ENCODE results near the gene IZUMO1. TPM values are rescaled to one million over a fixed set of nuclear protein-coding genes. Genes with fewer than 3 reads are reported as not detected.

The IZUMO1 gene
- total and polyA plus RNA-seq, 11 donors: 0.13 to 0.93 (median 0.50) TPM

DNA sequence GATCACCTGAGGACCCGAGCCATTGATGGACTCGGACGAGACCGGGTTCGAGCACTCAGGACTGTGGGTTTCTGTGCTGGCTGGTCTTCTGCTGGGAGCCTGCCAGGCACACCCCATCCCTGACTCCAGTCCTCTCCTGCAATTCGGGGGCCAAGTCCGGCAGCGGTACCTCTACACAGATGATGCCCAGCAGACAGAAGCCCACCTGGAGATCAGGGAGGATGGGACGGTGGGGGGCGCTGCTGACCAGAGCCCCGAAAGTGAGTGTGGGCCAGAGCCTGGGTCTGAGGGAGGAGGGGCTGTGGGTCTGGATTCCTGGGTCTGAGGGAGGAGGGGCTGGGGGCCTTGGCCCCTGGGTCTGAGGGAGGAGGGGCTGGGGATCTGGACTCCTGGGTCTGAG is 9.5 kb upstream of the IZUMO1 start:
- ATAC-seq: no peak
- Histone ChIP-seq H3K27me3 (peaks cover 0 to 27% (median 6%) of the 10 kb centered on the region in 9 donors), H3K4me1 (peaks cover 0 to 33% (median 16%) of the 10 kb centered on the region in 12 donors), H3K4me3 (no peak overlapping the region), H3K36me3 (no peaks in the 10 kb centered on the region), H3K27ac (no peak overlapping the region), H3K9me3 (no peaks in the 10 kb centered on the region)
- 91 to 96% (median 94%) methylated on average over 7 to 11 of the region's 11 CpGs for WGBS, 4 donors
- intact Hi-C loops (cut with DNase I): no loop called here
- no peak for DNase-seq
- no peak for TF ChIP-seq POLR2A (IDR thresholded peaks at IDR 0.05)

DNA sequence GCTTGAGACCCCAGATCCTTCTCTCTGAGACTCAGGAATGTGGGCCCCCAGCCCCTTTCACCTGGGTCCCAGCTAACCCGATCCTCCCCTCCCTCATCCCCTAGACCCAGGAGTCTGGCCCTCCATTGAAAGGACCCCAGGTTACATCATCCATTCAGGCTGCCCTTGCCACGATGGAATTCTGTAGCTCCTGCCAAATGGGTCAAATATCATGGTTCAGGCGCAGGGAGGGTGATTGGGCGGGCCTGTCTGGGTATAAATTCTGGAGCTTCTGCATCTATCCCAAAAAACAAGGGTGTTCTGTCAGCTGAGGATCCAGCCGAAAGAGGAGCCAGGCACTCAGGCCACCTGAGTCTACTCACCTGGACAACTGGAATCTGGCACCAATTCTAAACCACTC is 9.1 kb upstream of the IZUMO1 start:
- Histone ChIP-seq H3K9me3 (no peaks in the 10 kb centered on the region), H3K36me3 (no peaks in the 10 kb centered on the region), H3K4me3 (no peak overlapping the region), H3K27ac (no peak overlapping the region), H3K4me1 (peaks cover 0 to 30% (median 17%) of the 10 kb centered on the region in 12 donors), H3K27me3 (peaks cover 0 to 27% (median 6%) of the 10 kb centered on the region in 9 donors)
- no peak for DNase-seq
- TF ChIP-seq CTCF (IDR thresholded peaks at IDR 0.05) (no peak), POLR2A (IDR thresholded peaks at IDR 0.05) (no peak)
- no peak for ATAC-seq
- 49 to 82% (median 71%) methylated on average over 3 to 5 of the region's 5 CpGs for whole genome bisulfite sequencing, 4 donors
- intact Hi-C loops (cut with DNase I): no loop called here

DNA sequence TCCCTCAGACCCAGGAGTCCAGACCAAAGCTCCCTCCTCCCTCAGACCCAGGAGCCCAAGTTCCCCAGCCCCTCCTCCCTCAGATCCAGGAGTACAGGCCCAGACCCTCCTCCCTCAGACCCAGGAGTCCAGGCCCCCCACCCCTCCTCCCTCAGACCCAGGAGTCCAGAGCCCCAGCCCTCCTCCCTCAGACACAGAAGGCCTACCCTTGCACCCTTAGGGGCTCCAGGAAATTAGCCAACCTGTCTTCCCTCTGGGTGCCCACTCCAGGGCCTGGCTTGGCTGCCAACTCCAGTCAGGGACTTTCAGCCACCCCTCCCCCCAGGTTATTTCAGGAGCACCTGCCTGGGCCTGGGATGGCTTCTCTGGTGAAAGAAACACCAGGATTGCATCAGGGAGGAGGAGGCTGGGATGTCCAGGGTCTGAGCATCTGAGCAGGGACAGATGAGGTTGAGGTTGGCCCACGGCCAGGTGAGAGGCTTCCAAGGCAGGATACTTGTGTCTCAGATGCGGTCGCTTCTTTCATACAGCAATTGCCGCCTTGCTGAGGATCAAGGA is 8.5 kb upstream of the IZUMO1 start, which contains the start of gene FGF21:
TSS of gene FGF21 (plus strand) at position 441 of the 558 bp plus-strand sequence. CDS start 713 bp downstream, outside the sequence.
- no peak for ATAC-seq
- TF ChIP-seq CTCF (IDR thresholded peaks at IDR 0.05): no peak
- TF ChIP-seq POLR2A (IDR thresholded peaks at IDR 0.05): no peak
- H3K27ac ChIP-seq: peak within 1 kb of the TSS in 1 of 12 donors; percentile 83
- peak in 2 of 5 donors; percentile 29 to 39 for DNase-seq
- peaks cover 0 to 27% (median 18%) of the 10 kb centered on the region in 12 donors for H3K4me1 ChIP-seq
- intact Hi-C loops (cut with DNase I): no loop called here
- H3K4me3 ChIP-seq: no peak within 1 kb of the TSS
- H3K9me3 ChIP-seq: no peaks in the 10 kb centered on the region
- peaks cover 0 to 4% (median 0%) of the 10 kb centered on the region in 9 donors for H3K36me3 ChIP-seq
- peaks cover 0 to 28% (median 6%) of the 10 kb centered on the region in 9 donors for H3K27me3 ChIP-seq
- 77 to 95% (median 85%) methylated on average over 3 to 4 of the region's 4 CpGs for WGBS, 4 donors

DNA sequence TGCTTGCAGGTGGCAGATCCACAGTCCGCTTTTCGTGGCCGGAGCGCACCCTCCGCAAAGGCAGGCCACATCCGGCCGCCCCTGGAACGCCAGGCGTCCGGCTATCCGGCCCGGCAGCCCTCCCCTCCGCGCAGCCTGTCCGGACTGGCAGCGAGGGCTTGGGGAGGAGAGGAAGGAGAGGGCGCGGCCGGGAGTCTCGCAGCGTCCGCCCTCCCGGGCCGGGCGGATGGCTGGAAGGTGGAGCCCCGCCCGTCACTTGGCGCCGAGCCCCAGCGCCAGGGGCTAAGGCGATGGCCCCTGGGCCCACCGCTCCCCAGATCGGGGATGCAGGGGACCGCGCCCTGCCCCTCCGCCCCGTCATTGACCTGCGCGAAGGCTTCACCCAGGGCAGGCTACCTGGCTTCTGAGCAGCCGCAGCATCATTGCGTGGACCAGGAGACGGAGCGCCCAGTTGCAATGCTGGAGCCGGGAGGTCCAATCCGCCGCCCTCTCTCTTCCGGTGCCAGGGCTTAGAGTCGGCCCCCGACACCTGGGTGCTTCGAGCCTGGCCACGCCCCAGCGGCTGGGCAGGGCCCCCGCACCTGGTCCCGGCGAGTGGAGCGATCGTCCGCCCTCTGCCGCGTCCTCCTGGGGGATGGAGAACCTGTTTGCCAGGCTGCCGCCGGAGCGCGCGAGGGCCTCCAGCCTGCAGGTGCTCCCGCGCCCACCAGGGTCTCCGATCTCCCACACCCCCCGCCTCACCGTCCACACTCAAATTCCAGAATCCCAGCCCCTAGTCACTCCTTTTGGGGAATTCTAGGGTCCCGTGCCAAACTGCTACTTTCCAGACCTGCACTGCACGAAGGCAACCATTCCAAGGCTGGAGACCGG is 6.0 kb upstream of the IZUMO1 start, which contains the start of gene FUT1:
TSS of gene FUT1 (minus strand) at position 146 of the 870 bp plus-strand sequence. CDS start 1,360 bp downstream, outside the sequence.
- H3K27me3 ChIP-seq: peaks cover 0 to 28% (median 6%) of the 10 kb centered on the region in 9 donors
- ATAC-seq (peak; percentile 81 to 91 (median 88)), DNase-seq (peak; percentile 79 to 88 (median 84))
- H3K4me3 ChIP-seq: peak within 1 kb of the TSS; percentile 22 to 70 (median 60)
- H3K4me1 ChIP-seq: peaks cover 0 to 24% (median 17%) of the 10 kb centered on the region in 12 donors
- peak within 1 kb of the TSS; percentile 55 to 93 (median 84) for H3K27ac ChIP-seq
- no peaks in the 10 kb centered on the region for H3K9me3 ChIP-seq
- TF ChIP-seq CTCF (IDR thresholded peaks at IDR 0.05) (no peak), POLR2A (IDR thresholded peaks at IDR 0.05) (peak in 1 of 2 donors; percentile 45)
- 2 to 8% (median 3%) methylated on average over 8 to 73 of the region's 73 CpGs for WGBS, 4 donors
- H3K36me3 ChIP-seq: peaks cover 0 to 5% (median 0%) of the 10 kb centered on the region in 9 donors
- intact Hi-C loops (cut with DNase I): no loop called here
